HEK293T (cell line): ENCODE results near the gene C1orf167.
"Not testable (repeated sequence)": the region's sequence is repeated elsewhere in the genome, so short reads cannot be mapped to it uniquely, and the experiment has no call there.

Source experiments
- CTCF ChIA-PET: fragments of 350-600 bp; formaldehyde crosslinking; extraction: SDS; loops from one replicate; lab custom pipeline; 2021; ENCODE audit warnings: antibody characterized with exemption, inconsistent platforms; lab: Yijun Ruan, JAX
- POLR2A ChIA-PET: fragments of 350-600 bp; formaldehyde crosslinking; extraction: SDS; loops from one replicate; lab custom pipeline; 2020; ENCODE audit warnings: antibody characterized with exemption, inconsistent platforms; lab: Yijun Ruan, JAX
- DNase-seq: peaks from one replicate; pipeline ENCODE4 v3.0.0; 2012; ENCODE audit warnings: mixed read lengths; ENCODE audit errors: extremely low spot score
- ARNT ChIP-seq: fragments of 450-650 bp; IDR thresholded peaks from 2 replicates; pipeline ENCODE4 v1.6.1; 2017; ENCODE audit warnings: mild to moderate bottlenecking
- BHLHE40 ChIP-seq: fragments of 450-650 bp; IDR thresholded peaks from 2 replicates; pipeline ENCODE4 v1.6.1; 2016; ENCODE audit warnings: mild to moderate bottlenecking, moderate library complexity, borderline replicate concordance
- CTBP1 ChIP-seq: fragments of 450-650 bp; IDR thresholded peaks from 2 replicates; pipeline ENCODE4 v1.6.1; 2016; ENCODE audit warnings: borderline replicate concordance
- ELF4 ChIP-seq: fragments of 450-650 bp; IDR thresholded peaks from 2 replicates; pipeline ENCODE4 v1.6.1; 2017; ENCODE audit warnings: antibody characterized with exemption
- FOXA1 ChIP-seq: fragments of 450-650 bp; IDR thresholded peaks from 2 replicates; pipeline ENCODE4 v1.6.1; 2016; ENCODE audit warnings: mild to moderate bottlenecking
- FOXK2 ChIP-seq: fragments of 450-650 bp; IDR thresholded peaks from 2 replicates; pipeline ENCODE4 v1.6.1; 2016; ENCODE audit warnings: mild to moderate bottlenecking
- FOXM1 ChIP-seq: fragments of 450-650 bp; IDR thresholded peaks from 2 replicates; pipeline ENCODE4 v1.6.1; 2017; ENCODE audit warnings: mild to moderate bottlenecking, borderline replicate concordance
- HDGF ChIP-seq: fragments of 450-650 bp; IDR thresholded peaks from 2 replicates; pipeline ENCODE4 v1.6.1; 2017; ENCODE audit warnings: antibody characterized with exemption, borderline replicate concordance
- L3MBTL2 ChIP-seq: fragments of 450-650 bp; conservative IDR thresholded peaks from 2 replicates; pipeline ENCODE4 v1.6.1; 2016; ENCODE audit warnings: mild to moderate bottlenecking
- LEF1 ChIP-seq: fragments of 450-650 bp; IDR thresholded peaks from 2 replicates; pipeline ENCODE4 v1.6.1; 2017; ENCODE audit warnings: mild to moderate bottlenecking, borderline replicate concordance
- NFRKB ChIP-seq: fragments of 450-650 bp; IDR thresholded peaks from 2 replicates; pipeline ENCODE4 v1.6.1; 2016; ENCODE audit warnings: mild to moderate bottlenecking, moderate library complexity
- SP1 ChIP-seq: fragments of 450-650 bp; IDR thresholded peaks from 2 replicates; pipeline ENCODE4 v1.6.1; 2017
- SUZ12 ChIP-seq: fragments of 450-650 bp; IDR thresholded peaks from 2 replicates; pipeline ENCODE4 v1.6.1; 2016; ENCODE audit warnings: mild to moderate bottlenecking
- TARDBP ChIP-seq: fragments of 450-650 bp; IDR thresholded peaks from 2 replicates; pipeline ENCODE4 v1.6.1; 2016
- ZNF384 ChIP-seq: fragments of 450-650 bp; IDR thresholded peaks from 2 replicates; pipeline ENCODE4 v1.6.1; 2016
- TF ChIP-seq, protein P1 (sequence below): fragments of 450-650 bp; IDR thresholded peaks from 2 replicates; pipeline ENCODE4 v1.6.1; 2016

Gene C1orf167

DNA sequence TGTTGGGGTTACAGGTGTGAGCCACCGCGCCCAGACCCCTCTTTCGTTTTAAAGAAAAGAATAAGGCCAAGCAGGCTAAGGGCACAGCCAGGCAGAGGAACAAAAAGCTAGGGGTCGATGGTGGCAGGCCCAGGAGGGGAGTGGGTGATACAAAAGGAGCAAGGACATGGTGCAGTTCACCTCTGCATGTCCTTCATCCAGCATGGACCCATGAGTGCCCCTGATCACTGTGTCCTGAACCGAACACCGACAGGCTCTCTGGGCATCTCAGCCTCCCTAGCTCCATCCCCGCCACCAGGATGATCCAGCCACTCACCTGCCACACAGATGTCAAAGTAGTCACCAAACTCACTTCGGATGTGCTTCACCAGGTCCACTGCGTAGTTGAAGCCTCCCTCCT is 37.9 kb downstream of the C1orf167 start:
- ChIA-PET CTCF (no interaction called here), POLR2A (no interaction called here)
- no peak for DNase-seq
- TF ChIP-seq FOXK2 = no peak
- no peak for TF ChIP-seq NFRKB
- TF ChIP-seq FOXM1 = no peak
- no peak for TF ChIP-seq ZNF384
- TF ChIP-seq BHLHE40 = no peak
- no peak for TF ChIP-seq CTBP1
- no peak for TF ChIP-seq L3MBTL2
- TF ChIP-seq TARDBP = no peak
- no peak for TF ChIP-seq SUZ12
- no peak for TF ChIP-seq ELF4
- TF ChIP-seq SP1 = no peak
- TF ChIP-seq LEF1 = no peak
- TF ChIP-seq FOXA1 = no peak
- TF ChIP-seq HDGF = no peak
- TF ChIP-seq, protein P1, sequence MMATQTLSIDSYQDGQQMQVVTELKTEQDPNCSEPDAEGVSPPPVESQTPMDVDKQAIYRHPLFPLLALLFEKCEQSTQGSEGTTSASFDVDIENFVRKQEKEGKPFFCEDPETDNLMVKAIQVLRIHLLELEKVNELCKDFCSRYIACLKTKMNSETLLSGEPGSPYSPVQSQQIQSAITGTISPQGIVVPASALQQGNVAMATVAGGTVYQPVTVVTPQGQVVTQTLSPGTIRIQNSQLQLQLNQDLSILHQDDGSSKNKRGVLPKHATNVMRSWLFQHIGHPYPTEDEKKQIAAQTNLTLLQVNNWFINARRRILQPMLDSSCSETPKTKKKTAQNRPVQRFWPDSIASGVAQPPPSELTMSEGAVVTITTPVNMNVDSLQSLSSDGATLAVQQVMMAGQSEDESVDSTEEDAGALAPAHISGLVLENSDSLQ = no peak
- TF ChIP-seq ARNT = no peak

DNA sequence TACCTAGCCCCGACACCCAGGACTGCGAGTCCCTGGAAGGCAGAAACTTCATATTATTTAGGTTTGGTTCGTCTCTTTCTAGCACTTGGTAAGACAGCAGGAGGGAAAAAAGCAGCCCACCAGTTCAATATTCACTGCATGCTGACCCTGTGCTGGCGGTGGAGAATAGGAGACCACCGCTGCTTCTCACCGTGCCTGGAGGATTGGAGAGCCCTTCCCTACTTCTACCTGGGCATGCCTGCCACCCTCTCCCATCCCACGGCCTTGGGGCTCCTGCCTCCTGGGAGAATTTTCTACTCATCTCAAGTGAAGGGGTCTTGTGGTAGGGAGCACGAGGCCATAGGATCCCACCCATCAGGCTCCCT is 38.4 kb downstream of the C1orf167 start:
- CTCF ChIA-PET = no interaction called here
- TF ChIP-seq FOXK2 = no peak
- no peak for DNase-seq
- POLR2A ChIA-PET = no interaction called here

DNA sequence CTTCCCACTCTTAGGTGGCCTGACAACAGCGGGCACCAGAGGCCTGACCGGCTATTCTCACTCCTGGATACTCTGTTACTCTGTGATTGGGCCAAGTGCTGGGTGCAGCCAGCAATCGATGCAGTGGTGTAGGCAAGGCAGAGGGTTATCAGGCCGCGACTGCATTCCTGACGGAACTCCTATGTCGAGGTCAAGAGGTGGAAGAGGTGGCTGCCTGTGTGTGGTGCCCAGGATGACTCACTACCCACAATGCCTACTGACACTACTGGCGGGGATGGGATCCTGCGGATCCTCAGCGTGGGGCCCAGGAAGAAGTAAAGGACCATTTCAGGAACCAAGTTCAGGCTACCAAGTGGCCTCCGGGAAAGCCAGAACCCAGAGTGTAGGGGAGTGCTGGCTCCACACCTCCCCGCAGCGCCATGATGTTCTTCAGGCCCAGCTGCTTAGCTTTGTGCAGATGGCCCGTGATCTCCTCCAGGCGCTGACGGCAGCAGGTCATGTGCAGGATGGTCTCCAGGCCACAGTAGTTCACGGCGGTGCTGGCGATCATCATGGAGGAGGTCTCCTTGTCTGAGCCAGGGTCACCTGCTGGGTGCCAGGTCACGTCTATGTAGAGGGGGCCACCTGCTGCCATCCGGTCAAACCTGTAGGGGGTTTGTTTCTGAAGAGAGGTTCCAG is 38.9 kb downstream of the C1orf167 start:
- no peak for DNase-seq
- TF ChIP-seq CTBP1 (no peak), L3MBTL2 (no peak), SP1 (no peak), ARNT (no peak), NFRKB (no peak), LEF1 (no peak), FOXK2 (no peak), BHLHE40 (no peak)
- ChIA-PET POLR2A (no interaction called here), CTCF (no interaction called here)

DNA sequence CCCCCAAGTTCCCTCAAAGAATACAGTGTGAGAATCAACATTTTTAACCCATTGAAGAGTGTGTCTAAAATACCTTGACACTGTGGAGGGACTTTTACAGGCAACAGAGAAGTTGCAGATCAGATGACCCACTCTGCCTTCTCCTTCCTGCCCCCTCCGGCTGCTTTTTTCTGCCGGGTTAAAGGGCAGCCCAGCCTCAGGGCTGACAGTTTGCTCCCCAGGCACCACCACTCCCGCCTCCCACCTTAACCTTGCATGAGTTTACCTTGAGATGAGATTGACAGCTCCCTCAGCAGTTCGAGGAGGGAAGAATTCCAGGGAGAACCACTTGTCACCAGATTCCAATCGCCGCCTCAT is 40.6 kb downstream of the C1orf167 start:
- CTCF ChIA-PET = no interaction called here
- POLR2A ChIA-PET = interaction anchor here (1.2 to 1.6 kb wide), 2 partner anchors 12 to 105 kb away, joined by 3 to 6 read pairs; no protein-coding TSS in a partner anchor
- TF ChIP-seq FOXM1 (no peak), HDGF (no peak), TARDBP (no peak), ARNT (no peak), SUZ12 (no peak), L3MBTL2 (no peak), ELF4 (no peak), LEF1 (no peak), FOXK2 (no peak), NFRKB (no peak), SP1 (no peak), CTBP1 (no peak), FOXA1 (no peak), ZNF384 (no peak), BHLHE40 (no peak)
- TF ChIP-seq, protein P1 = no peak
- DNase-seq = no peak

DNA sequence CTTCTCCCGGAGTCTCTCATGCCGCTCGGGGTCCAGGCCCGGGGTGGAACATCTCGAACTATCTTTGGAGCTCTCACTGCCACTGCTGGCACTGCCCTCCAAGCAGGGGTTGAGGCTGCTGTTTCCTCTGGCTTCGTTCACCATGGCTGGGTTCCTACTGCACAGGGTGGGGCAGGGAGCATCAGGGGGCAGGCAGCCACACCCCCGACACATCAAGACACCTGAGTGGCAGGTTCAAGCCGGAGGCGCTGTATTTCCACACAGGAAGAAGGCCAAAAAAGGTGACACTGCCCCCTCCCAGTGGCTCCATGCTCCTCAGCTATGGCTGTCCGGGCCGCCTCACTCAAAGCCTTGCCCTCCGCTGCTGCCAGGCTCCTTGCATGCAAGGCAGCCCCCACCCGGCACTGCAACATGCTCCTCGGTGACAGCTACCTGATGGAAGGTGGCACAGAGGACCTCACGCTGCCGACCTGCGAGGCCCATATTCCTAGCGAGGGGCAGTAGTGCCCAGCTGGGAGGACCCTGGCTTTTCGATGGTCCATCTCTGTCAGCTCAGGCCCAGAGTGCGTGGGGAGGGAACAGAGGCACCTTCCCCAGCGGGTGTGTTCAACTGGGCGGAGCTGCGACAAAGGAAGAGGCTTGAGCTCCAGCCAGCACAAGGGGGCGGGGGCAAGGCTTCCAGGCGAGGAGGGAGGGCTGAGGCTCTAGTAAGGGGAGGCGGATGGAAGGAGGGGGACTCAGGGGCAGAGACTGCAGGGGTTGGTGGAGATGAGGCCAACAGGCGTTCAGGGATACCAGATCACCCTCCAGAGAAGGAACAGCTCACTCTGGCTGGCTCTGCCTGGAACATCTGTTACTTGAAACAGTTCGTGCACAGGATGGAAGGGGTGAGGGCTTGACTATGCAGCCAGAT is 41.2 kb downstream of the C1orf167 start:
- TF ChIP-seq ZNF384 (no peak), FOXA1 (no peak), SP1 (no peak), LEF1 (no peak), L3MBTL2 (no peak), HDGF (no peak), ELF4 (no peak), BHLHE40 (no peak), FOXM1 (no peak)
- ChIA-PET POLR2A (interaction anchor here (1.2 to 1.6 kb wide), 3 partner anchors 12 to 106 kb away, joined by 3 to 6 read pairs (median 4); no protein-coding TSS in a partner anchor), CTCF (interaction anchor here (1.1 kb wide), 1 partner anchor 18 kb away, joined by 8 read pairs; no protein-coding TSS in a partner anchor)
- DNase-seq = peak; percentile 56

DNA sequence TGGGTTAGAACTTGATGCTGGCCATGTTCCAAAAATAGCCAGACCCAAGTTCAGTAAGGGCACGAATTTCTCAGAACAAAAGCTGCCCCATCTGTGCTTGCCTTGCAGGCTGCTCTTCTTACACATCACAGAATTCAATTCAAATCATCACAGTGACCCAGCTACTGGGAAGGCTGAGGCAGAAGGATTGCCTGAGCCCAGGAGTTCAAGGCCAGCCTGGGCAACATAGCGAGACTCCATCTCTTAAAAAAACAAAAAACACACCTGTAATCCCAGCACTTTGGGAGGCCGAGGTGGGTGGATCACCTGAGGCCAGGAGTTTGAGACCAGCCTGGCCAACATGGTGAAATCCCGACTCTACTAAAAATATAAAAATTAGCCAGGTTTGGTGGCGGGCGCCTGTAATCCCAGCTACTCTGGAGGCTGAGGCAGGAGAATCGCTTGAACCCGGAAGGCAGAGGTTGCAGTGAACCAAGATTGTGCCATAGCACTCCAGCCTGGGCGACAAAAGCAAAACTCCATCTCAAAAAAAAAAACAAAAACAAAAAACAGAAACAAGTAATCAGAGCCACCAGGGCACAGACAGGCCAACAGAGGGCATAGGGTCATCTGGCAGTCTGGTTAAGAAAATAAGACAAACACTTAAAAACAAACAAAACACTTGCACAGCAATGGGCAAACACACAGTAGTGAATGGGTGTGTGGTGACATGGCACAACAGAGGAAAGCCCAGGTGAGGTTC is 42.1 kb downstream of the C1orf167 start:
- POLR2A ChIA-PET = interaction anchor here (1.2 to 1.6 kb wide), 3 partner anchors 13 to 106 kb away, joined by 3 to 6 read pairs (median 4); no protein-coding TSS in a partner anchor
- DNase-seq = not testable (repeated sequence)
- CTCF ChIA-PET = interaction anchor here (1.1 kb wide), 1 partner anchor 19 kb away, joined by 8 read pairs; no protein-coding TSS in a partner anchor
